Subcutaneous abdominal adipose tissue (tissue), 5 donors: ENCODE results near the gene H2AZ1.

Experiments used
- H3K27ac ChIP-seq: one replicate; pipeline ENCODE4 v1.7.0; 2013; ENCODE audit warnings: low read depth, mild to moderate bottlenecking, inconsistent platforms, low read length, moderate library complexity
- H3K27me3 ChIP-seq, 5 donors: one replicate each; pipeline ENCODE4 v1.7.0; 2013; ENCODE audit warnings: low read length in 5 of 5, inconsistent platforms in 1 of 5; ENCODE audit not compliant: control insufficient read depth in 5 of 5, insufficient read depth in 4 of 5
- H3K36me3 ChIP-seq, 5 donors: one replicate each; pipeline ENCODE4 v1.7.0; 2013; ENCODE audit warnings: low read length in 5 of 5; ENCODE audit not compliant: control insufficient read depth in 5 of 5, insufficient read depth in 5 of 5
- H3K4me1 ChIP-seq, 5 donors: one replicate each; pipeline ENCODE4 v1.7.0; 2013; ENCODE audit warnings: low read length in 5 of 5, mild to moderate bottlenecking in 3 of 5, moderate library complexity in 1 of 5; ENCODE audit not compliant: control insufficient read depth in 5 of 5, insufficient read depth in 5 of 5
- H3K4me3 ChIP-seq, 5 donors: one replicate each; pipeline ENCODE4 v1.7.0; 2013; ENCODE audit warnings: low read length in 5 of 5, low read depth in 1 of 5
- H3K9ac ChIP-seq, 5 donors: one replicate each; pipeline ENCODE4 v1.7.0; 2013; ENCODE audit warnings: low read length in 5 of 5, mild to moderate bottlenecking in 4 of 5, moderate library complexity in 3 of 5
- H3K9me3 ChIP-seq, 5 donors: one replicate each; pipeline ENCODE4 v1.7.0; 2013; ENCODE audit warnings: low read length in 5 of 5; ENCODE audit not compliant: control insufficient read depth in 5 of 5
- donor health status: healthy.
- donor health status: healthy.
- donor health status: healthy.
- donor health status: healthy.
- donor health status: healthy.

Gene H2AZ1

GRCh38 chr4:99949999-99950912 lies at the start of gene H2AZ1:
H2AZ1 (minus strand) TSS chr4:99950275; CDS start chr4:99950170, 105 bp downstream.
- Histone ChIP-seq H3K27me3 (no peaks in the 10 kb centered on the region), H3K4me1 (peaks cover 10 to 37% (median 30%) of the 10 kb centered on the region in 5 donors), H3K9me3 (no peaks in the 10 kb centered on the region), H3K4me3 (peak within 1 kb of the TSS; percentile 82 to 96 (median 94)), H3K36me3 (no peaks in the 10 kb centered on the region), H3K27ac (peak within 1 kb of the TSS; percentile 88), H3K9ac (peak within 1 kb of the TSS; percentile 77 to 92 (median 89))

GRCh38 chr4:99998062-99998867 lies 48.2 kb upstream of the H2AZ1 start:
- no peak overlapping the region for H3K9ac ChIP-seq
- no peaks in the 10 kb centered on the region for H3K9me3 ChIP-seq
- no peak overlapping the region for H3K4me3 ChIP-seq
- no peaks in the 10 kb centered on the region for H3K4me1 ChIP-seq
- H3K27me3 ChIP-seq = no peaks in the 10 kb centered on the region
- H3K36me3 ChIP-seq = no peaks in the 10 kb centered on the region
- no peak overlapping the region for H3K27ac ChIP-seq

DNA sequence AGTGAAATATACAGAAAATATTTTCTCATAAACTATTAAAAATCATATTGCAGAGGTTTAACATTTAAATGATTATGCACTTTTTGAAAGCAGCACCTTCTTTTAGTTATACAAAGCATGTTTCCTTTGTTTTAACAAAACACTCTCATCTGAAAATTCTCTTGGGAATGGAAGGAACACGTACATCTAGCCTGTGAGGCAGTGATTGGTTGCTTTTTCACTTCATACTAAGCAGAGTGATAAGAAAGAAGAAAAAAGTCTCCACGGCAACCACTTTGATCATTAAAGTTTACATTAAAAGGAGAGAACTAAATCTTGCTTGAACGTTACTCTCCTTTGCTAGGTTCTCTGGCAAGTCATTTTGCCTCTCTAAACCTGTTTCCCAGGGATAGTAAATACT lies 41.7 kb upstream of the H2AZ1 start:
- no peak overlapping the region for H3K4me3 ChIP-seq
- H3K4me1 ChIP-seq = no peaks in the 10 kb centered on the region
- H3K27ac ChIP-seq = no peak overlapping the region
- H3K9me3 ChIP-seq = no peaks in the 10 kb centered on the region
- no peaks in the 10 kb centered on the region for H3K36me3 ChIP-seq
- no peak overlapping the region for H3K9ac ChIP-seq
- no peaks in the 10 kb centered on the region for H3K27me3 ChIP-seq

DNA sequence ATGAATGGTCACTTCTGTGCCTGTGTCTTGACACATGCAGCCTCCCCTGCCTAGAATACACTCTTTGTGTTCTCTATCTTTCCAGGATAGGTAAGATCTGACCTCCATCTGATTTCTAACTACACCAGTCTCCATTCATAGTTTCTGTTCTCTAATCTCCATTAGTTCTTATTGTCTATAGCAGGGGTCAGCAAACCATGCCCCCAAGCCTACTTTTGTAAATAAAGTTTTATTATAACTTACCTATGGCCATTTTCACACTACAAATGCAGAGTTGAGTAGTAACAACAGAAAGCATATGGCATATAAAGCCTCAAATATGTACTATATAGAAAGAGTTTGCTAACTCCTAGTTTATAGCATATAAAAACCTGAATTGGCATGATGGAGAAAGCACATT lies 37.6 kb upstream of the H2AZ1 start:
- Histone ChIP-seq H3K36me3 (no peaks in the 10 kb centered on the region), H3K9ac (no peak overlapping the region), H3K9me3 (peaks cover 0 to 2% (median 0%) of the 10 kb centered on the region in 5 donors), H3K27ac (no peak overlapping the region), H3K4me3 (no peak overlapping the region), H3K27me3 (no peaks in the 10 kb centered on the region), H3K4me1 (no peaks in the 10 kb centered on the region)

DNA sequence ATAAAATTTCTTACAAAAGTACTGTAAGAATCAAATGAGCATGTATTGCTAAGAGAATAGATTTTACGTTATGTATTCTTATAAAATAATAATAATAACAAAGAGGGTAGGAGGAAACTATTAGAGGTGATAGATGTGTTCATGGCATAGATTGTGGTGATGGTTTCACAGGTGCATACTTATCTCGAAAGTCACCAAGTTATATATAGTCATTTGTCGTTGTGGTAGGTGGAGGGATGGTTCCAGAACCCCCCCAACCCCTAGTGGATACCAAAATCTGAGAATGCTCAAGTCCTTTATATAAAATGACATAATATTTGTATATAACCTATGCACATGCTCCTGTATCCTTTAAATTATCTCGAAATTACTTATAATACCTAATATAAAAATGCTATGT lies 36.7 kb upstream of the H2AZ1 start:
- Histone ChIP-seq H3K36me3 (no peaks in the 10 kb centered on the region), H3K27ac (no peak overlapping the region), H3K4me3 (no peak overlapping the region), H3K27me3 (no peaks in the 10 kb centered on the region), H3K4me1 (no peaks in the 10 kb centered on the region), H3K9ac (no peak overlapping the region), H3K9me3 (peaks cover 0 to 2% (median 0%) of the 10 kb centered on the region in 5 donors)

DNA sequence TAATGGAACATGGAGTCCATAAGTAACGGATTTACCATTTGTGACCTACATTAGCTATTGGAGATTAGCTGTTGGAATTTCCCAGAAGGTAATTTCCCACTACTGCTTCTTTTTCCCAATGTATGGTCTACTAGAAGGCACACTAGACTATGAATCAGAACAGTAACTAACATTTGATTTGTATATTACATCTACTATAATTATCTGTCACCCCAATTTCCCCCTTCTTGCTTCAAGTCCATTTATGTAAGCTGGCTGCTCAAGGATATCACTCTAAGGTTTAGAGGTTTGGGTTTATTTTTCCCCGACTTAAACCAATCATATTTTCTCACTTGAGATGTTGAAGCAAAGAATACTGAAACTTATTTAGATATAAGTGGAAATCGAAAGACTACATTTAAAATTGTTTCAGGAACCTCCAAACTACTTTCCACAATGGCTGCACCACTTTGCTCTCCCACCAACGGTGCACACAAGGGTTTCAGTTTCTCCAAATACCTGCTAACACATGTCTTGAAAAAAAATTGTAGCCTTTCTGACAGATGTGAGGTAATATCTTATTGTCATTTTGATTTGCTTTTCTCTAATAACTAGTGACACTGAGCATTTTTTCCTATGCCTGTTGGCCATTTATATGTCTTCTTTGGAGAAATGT lies 33.3 kb upstream of the H2AZ1 start:
- Histone ChIP-seq H3K27ac (no peak overlapping the region), H3K9ac (no peak overlapping the region), H3K36me3 (no peaks in the 10 kb centered on the region), H3K4me3 (no peak overlapping the region), H3K9me3 (peaks cover 0 to 2% (median 0%) of the 10 kb centered on the region in 5 donors), H3K27me3 (no peaks in the 10 kb centered on the region), H3K4me1 (no peaks in the 10 kb centered on the region)

DNA sequence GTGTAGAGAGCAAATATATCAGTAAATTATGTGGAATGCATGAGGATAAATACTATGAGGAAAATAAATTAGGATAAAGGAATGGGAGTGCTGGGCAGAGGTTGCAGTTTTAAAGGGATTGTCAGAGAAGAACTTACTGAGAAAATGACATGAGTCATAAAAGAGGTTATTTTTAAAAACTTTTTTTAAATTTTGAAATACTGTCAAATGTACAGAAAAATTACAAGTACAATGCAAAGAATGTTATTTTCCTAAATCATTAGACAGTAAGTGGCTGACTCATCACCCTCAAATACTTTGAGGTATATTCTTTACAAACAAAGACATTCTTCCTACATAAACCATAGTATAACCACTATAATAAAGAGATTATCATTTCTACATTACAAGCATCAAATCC lies 29.8 kb upstream of the H2AZ1 start:
- H3K9ac ChIP-seq = no peak overlapping the region
- H3K27ac ChIP-seq = no peak overlapping the region
- no peaks in the 10 kb centered on the region for H3K27me3 ChIP-seq
- H3K9me3 ChIP-seq = peaks cover 0 to 8% (median 0%) of the 10 kb centered on the region in 5 donors
- no peaks in the 10 kb centered on the region for H3K4me1 ChIP-seq
- H3K4me3 ChIP-seq = no peak overlapping the region
- H3K36me3 ChIP-seq = no peaks in the 10 kb centered on the region

DNA sequence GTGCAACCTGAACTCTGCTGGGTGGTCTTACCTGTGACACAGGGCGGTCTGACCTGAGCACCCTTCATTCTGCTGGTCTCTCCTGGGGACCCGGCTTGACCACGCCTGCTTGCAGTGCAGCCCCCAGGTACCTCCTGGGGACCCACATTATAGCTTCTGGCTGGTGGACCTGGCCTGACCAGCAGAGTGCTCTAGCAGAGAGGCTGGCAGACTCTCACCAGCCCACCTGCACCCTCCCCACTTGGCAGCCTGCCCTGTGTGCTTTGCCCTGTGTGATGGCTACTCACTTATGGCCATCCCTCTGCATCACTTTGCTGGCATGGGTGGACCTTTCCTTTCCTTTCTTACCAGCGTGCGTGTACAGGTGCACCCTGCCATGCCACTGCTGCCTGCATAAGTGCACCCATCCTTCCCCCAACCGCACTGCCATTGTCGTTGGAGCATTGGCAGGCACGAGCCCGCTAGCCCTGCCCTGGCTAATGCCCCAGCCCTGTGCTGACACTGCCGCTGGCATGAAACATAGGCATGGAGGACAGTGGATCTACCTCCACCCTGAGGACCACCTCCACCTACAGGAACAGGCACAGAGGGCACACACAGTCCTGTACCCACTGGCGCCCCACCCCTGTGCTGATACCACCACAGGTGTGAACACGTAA lies 21.5 kb upstream of the H2AZ1 start:
- Histone ChIP-seq H3K9me3 (peaks cover 0 to 5% (median 0%) of the 10 kb centered on the region in 5 donors), H3K27me3 (peaks cover 0 to 3% (median 0%) of the 10 kb centered on the region in 5 donors), H3K4me1 (no peaks in the 10 kb centered on the region), H3K9ac (no peak overlapping the region), H3K4me3 (no peak overlapping the region), H3K36me3 (no peaks in the 10 kb centered on the region), H3K27ac (no peak overlapping the region)

GRCh38 chr4:99968330-99968729 lies 18.3 kb upstream of the H2AZ1 start:
- no peak overlapping the region for H3K4me3 ChIP-seq
- no peaks in the 10 kb centered on the region for H3K4me1 ChIP-seq
- H3K9ac ChIP-seq = no peak overlapping the region
- H3K27me3 ChIP-seq = peaks cover 0 to 3% (median 0%) of the 10 kb centered on the region in 5 donors
- no peaks in the 10 kb centered on the region for H3K36me3 ChIP-seq
- H3K9me3 ChIP-seq = peaks cover 0 to 5% (median 0%) of the 10 kb centered on the region in 5 donors
- no peak overlapping the region for H3K27ac ChIP-seq
